NCI-H526 (cell line): Measurements from ENCODE around the gene MFF.
A peak's percentile ranks its signal among the peaks of the same experiment; 100 is the strongest.

ENCODE experiments used
- DNase-seq, 2 experiments: peaks; one replicate each; lab custom pipeline; 2025; lab: John Stamatoyannopoulos, UW

The MFF gene

DNA sequence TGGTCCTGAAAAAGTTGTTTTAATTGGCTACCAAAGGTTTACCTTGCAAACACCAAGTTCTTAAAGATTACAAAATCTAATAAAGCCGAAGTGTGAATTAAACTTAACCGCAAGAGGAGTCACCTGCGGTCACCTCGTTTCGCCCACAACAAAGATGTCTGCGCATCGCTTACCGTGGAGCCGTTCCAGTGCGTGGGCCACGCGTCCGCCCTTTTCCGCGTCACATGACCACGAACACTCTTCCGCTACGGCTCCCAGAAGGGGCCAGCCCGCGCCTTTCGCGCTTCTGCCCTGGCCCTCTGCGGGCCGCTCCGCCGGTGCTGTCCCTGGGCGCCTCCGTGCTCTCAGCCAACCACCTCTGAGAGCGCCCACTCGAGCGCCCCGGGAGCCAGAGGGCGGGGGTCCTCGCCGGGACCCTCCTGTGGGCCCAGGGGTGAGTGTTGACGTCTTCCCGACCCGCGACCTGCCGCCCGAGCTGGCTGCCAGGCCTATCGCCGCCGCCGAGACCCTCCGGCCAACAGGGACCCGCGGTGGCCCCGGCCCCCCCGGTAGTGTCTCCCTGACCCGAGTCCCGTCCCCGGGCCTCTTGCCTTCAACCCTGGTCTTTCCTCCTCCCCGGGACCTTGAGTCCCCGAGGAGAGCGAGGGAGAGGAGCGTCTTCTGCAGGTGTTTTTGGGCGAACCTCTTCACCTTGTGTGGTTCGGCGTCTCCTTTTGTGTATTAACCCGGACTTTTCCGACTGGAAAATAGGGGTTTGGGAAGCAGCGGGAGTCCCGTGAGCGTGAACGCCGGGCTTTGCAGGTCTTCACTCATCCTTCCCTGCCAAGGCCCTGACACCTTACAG lies at the start of gene MFF:
TSS of gene MFF (plus strand) at position 257 of the 844 bp plus-strand sequence. CDS start 5,415 bp downstream, outside the sequence.
- peak; percentile 86 to 96 for DNase-seq

GRCh38 chr2:227280895-227281294 lies 44.2 kb upstream of the MFF start:
- DNase-seq: no peak

- no peak for DNase-seq
These were observed 39.3 kb upstream of the MFF start for GRCh38 chr2:227285741-227286236.

GRCh38 chr2:227287771-227288170 lies 37.3 kb upstream of the MFF start:
- no peak for DNase-seq

DNA sequence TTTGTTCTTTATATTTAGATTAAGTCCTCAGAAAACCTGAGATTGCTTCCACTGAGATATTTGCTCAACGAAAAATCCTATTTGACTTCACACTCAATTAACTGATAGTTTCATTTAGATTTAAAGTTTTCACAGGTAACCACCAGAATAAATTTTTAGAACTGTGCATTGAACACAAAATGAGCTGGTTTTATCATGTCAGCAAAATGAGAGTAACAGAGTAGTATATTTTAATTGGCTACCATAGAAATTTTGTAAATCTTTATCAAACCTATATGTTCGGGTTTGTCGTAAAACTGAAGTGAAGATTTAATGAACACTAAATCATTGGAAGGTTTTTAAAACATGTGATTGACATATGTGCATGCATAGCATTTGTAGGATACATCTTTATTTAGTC lies 32.7 kb upstream of the MFF start:
- no peak for DNase-seq

- no peak for DNase-seq
These were observed 31.5 kb upstream of the MFF start for GRCh38 chr2:227293531-227293930.

GRCh38 chr2:227295806-227296205 lies 29.2 kb upstream of the MFF start:
- no peak for DNase-seq

- no peak for DNase-seq
These were observed 28.2 kb upstream of the MFF start for GRCh38 chr2:227296671-227297405.

DNA sequence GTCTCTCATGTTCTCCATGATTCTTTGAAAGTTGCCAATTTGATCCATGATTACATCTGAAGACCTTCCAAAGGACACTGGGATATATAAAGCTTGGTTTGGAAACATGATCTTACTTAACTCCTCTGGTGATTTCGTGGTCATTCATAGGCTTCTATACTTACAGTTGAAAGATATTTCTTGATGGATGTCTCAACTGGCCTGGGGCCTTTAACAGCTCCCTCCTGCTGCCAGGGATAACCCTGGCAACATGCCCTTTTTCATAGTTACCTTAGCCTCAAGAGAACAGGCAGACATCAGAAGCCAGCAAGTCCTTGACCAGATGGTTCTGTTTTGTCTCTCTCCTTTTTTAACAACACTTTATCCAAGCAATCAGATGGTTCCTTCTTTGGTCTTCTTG lies 23.5 kb upstream of the MFF start:
- no peak for DNase-seq

- DNase-seq: no peak
These were observed 16.3 kb upstream of the MFF start for GRCh38 chr2:227308784-227309183.

GRCh38 chr2:227310756-227311110 lies 14.3 kb upstream of the MFF start:
- DNase-seq: no peak

DNA sequence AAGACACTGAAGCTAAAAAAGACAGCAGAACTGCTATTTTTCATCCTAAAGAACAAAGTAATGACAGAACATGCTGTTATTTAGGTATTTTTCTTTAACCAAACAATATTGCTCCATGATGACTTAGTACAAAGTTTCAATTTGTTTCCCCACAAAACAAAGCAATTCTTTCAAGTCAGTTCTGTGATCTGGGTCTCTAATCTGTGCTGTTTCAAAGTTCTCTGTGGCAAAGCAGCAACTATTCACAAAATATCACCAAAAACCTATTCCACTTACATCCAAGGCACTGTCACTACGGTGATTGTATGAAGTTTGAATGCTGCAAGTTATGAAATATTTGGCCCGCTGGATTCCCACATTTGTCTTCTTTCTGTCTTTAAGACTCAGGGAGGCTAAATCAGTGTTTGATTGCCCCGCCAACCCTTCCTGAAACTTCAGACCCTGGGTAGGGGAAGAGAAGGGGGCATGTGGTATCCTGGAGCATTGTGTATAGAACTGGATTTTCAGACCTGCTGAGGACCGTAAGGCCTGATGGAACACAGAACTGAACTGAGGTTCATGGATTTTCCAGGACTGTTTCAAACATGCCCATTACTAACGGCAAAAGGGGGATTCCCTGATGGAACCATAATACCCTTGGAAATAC lies 13.1 kb upstream of the MFF start:
- no peak for DNase-seq

DNA sequence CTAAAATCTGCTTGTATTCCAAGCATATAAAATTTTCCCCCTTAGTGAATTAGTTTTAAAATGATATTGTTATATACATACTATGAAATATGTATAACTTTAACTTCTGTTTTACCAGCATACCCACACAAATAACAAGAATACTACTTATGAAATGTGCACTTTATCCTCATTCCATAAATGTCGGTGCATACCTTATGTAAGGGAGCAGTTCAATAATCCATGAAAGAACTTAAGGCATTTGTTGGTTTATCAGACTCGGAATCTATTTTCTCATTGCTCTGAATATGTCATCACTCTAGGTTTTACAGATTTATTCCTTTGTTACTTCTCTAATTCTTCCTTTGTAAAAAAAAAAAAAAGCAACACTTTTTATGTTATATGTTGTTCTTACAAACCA lies 12.5 kb upstream of the MFF start:
- DNase-seq: no peak

GRCh38 chr2:227313310-227313709 lies 11.7 kb upstream of the MFF start:
- no peak for DNase-seq

- DNase-seq: no peak
These were observed 7.2 kb upstream of the MFF start for GRCh38 chr2:227317834-227318233.

DNA sequence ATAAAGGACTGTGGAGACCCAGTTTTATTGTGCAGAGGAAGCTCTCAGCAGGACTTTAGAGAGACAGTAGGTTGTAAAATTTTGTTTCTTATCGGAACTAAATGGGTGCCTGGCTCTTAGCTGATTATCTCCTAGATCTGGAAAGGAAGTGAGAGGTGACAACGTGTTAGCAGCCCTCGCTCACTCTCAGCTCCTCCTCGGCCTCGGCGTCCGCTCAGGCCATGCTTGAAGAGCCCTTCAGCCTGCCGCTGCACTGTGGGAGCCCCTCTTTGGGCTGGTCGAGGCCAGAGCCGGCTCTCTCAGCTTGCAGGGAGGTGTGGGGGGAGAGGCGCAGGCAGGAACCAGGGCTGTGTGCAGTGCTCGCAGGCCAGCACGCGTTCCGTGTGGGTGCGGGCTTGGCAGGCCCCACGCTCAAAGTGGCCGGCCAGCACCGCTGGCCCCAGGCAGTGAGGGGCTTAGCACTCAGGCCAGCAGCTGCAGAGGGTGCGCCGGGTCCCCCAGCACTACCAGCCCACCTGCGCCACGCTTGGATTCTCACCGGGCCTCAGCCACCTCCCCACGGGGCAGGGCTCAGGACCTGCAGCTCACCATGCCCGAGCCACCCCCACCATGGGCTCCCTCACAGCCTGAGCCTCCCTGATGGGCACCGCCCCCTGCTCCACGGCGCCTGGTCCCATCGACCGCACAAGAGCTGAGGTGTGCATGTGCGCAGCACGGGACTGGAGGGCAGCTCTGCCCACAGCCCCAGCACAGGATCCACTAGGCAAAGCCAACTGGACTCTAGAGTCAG lies 4.6 kb upstream of the MFF start:
- no peak for DNase-seq

DNA sequence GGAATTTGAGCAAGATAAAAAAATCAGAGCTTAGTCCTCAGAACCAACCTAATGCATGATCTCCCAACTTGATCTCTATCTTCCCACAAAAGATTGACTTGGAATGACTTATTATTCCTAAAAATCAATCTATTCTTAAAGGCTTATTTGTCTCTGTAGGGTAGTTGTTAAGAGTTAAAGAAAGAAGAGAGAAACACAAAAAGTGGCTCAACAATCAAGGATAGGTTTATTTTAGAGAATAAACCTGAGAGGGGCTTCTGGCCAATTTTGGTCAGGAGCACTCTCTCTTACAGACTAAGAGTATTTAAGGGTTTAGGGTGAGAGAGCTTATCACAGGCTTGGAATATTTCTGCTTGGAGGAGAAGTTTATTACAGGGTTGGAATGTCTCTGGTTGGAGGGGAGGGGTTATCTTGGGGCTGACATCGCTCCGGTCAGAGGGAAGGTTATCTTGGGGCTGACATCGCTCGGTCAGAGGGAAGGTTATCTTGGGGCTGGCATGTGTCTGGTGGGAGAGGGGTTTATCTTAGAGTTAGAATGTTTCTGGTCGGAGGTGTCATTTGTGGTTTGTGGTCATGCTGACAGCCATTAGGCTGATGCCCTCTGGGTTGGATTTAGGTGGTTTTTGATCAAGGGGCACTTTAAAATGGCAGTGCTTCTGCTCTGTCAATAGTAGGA lies 2.4 kb upstream of the MFF start:
- DNase-seq: no peak

DNA sequence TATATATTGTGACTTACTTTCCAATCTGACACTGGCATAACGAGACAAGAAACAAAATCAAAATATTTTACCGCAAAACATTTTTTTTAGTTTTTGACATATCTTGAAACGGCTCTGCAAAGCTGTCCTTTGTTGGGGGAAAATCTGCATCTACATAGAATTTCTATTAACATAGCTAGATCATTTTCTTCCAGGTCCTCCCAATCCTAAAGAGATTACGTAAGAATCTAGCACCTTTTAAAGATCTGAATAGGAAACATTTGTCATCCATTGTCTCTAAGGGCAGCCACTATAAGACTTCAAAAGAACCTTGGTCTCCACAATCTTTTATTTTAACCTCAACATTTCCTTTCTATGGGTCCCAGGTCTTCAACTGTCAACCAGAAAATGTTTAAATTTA lies 1.2 kb upstream of the MFF start:
- no peak for DNase-seq

GRCh38 chr2:227324642-227324994 lies 433 bp upstream of the MFF start:
- no peak for DNase-seq

GRCh38 chr2:227325839-227326195 lies 766 bp downstream of the MFF start:
- peak in 1 of 2 experiments; percentile 71 for DNase-seq

DNA sequence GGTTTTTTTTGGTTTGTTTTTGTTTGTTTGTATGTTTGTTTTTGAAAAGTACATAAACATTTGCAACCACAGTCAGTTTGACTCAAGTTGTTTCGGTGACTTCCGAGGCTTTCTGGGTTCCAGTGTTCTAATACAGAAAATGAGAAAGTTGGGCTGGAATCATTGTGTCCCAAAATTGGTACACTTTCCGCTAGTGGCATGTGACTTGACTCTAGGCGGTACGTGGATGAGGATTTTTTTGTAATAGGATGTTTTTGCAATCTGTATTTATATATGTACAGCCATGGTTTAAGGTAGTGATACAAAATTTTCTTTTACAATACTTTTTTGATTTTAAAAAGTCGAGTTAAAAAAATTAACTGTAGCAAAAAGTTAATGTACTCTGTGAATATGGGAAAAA lies 1.7 kb downstream of the MFF start:
- no peak for DNase-seq

DNA sequence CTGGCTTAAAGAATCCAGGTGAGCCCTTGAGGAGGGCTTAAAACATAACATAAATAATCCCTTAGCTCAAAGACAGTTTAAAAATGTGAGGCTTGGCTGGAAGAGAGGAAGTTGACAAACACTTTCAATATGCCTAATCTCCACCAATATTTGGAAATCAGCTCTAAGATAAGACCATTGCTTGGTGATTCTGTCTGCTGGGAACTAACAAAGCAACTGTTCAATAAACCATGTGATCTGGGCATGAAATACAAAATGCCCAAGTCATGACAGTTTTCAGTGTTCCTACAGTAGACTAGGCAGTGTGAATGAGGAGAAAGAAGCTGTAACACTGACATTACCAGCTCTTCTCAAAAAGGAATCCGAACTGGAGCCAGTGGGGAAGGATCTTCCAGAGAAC lies 10.7 kb downstream of the MFF start:
- no peak for DNase-seq
